ENCODE data around the gene SWAP70.
A peak's percentile ranks its signal among the peaks of the same experiment; 100 is the strongest.

Gene SWAP70

GRCh38 chr11:9651899-9652748 lies 11.8 kb upstream of the SWAP70 start:
- no peak for DNase-seq

- DNase-seq: no peak
Measured at GRCh38 chr11:9653871-9654270, 10.0 kb upstream of the SWAP70 start.

DNA sequence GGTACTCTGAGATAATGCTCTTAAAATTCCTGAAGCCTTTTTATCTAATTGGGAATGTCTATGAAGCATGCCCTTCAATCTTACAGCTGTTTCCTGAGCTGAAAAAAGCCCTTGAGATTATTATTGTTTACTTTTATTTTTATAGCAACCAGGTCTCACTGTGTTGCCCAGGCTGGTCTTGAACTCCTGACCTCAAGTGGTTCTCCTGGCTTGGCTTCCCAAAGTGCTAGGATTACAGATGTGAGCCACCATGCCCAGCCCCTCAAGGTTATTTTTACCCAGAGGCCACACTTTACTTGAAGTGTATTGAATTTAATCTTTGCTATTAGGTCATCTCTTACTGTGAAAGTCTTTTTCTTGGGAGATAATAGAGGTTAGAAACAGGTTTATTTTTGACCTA lies 7.0 kb upstream of the SWAP70 start:
- DNase-seq: no peak

DNA sequence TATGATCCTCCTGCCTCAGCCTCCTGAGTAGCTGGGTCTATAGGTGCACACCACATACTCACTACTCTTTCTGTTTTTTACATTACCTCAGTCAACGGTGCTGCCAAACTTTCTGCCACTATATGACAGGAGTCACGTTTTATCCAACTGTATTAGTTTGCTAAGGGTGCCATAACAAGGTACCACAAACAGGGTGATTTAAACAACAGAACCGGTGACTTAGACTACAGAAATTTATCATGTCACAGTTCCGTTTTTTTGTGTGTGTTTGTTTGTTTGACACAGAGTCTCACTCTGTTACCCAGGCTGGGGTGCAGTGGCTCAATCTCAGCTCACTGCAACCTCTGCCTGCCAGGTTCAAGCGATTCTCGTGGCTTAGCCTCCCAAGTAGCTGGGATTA lies 6.3 kb upstream of the SWAP70 start:
- DNase-seq: no peak

DNA sequence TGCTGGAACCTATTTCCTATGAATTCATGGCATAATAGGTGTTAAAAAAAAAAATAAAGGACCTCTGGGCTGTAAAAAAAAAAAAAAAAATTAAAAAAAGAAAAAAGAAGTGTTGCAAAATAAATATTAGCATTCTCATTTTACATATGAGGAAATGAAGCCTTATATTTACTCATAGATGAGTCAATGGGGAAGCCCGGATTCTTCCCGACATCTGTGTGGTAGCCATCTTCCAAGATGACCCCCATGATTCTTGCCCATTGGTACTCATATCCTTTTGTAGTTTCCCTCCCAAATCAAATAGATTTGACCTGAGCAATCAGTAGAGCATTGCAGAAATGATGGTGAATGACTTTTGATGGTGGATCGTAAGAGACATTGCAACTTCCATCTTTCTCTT lies 3.0 kb upstream of the SWAP70 start:
- no peak for DNase-seq

GRCh38 chr11:9662273-9662672 lies 1.6 kb upstream of the SWAP70 start:
- no peak for DNase-seq

DNA sequence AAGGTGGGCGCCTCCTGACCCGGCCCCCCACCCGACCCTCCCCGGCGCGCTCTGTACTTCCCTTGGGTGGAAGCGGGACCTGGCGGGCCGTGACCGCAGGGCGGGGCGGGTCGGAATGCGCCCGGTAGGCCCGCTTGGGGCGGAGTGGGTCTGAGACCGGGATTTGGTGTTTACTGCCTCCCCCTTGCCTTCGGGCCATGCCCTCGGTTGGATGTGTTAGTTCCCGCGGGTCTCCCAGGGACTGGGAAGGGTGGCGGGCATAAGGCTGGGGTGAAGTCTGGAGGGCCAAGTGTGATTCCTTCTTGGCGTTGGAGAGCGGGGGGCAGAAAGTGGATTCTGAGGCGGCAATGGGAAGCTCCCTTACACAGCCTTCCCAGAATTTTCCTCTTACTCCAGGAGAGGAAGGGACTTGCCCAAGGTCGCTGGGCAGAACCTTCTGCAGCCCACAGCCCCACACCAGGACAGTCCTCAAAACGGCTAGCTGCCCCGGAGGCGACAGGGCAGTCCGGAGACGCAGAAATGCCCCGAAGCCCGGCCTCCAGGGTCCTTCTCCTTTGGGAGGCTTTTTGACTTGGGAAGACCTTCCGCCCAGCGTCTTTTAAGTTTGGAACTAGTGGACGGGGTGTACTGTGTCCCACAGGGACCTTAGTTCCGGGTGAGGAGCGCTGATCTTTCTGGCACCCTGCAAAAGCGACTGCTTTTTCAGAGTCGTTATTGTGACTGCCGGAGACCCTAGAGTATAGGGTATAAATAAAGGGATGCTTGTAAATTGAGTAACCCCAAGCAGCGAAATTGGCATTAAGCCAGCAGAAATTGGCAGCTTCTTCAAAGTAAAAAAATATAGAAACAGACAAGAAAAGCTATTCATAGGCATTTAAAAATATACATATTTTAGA lies 647 bp downstream of the SWAP70 start:
- DNase-seq: peak; percentile 26

DNA sequence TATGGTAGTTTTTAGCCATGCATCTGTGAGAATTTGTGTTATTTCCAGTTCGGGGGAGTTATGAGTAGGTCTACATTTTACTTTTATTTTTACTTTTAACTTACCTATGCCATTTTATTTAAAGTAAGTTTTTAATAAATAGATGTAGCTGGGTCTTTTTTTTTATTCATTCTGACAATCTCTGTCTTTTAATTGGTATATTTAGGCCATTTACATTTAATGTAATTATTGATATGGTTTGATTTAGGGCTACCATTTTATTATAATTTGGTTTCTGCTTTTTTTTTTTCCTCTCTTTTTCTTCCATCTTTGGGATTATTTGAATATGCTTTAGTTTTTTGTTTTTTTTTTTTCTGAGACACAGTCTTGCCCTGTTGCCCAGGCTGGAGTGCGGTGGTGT lies 1.9 kb downstream of the SWAP70 start:
- no peak for DNase-seq

DNA sequence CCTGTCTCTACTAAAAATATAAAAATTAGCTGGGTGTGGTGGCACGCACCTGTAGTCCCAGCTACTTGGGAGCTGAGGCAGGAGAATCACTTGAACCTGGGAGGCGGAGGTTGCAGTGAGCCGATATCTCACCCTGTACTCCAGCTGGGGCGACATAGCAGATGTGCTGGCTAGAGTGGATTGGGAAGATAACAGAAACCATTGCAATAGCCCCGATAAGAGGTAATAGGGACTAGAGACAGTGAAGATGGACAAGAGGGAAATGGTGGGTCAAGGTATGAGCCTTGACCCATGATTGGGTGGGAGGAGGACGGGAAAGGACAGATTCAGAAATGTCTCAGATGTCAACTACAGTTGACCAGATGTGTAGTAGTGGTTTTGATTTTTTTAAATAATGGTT lies 6.1 kb downstream of the SWAP70 start:
- no peak for DNase-seq

DNA sequence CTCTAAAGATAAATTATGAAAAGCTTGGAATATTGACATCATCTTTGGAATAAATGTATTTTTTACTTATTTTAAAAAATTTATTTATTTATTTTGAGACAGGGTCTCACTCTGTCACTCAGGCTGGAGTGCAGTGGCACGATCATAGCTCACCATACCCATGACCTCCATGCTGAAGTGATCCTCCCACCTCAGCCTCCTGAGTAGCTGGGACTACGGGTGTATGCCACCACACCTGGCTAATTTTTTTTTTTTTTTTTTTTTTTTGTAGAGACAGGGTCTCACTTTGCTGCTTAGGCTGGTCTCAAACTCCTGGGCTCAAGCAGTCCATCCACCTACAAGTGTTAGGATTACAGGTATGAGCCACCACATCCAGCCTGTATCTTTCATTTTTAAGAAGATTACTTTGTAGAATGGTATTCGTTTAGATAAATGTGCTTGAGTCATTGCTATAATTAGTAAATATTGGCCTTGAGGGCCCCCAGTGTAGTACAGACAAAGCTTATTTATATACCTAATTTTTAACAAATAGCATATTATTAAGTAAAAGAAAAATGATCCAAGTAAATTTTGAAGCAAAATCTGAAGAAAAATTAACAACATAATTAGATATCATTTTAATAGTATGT lies 8.5 kb downstream of the SWAP70 start:
- DNase-seq: no peak

DNA sequence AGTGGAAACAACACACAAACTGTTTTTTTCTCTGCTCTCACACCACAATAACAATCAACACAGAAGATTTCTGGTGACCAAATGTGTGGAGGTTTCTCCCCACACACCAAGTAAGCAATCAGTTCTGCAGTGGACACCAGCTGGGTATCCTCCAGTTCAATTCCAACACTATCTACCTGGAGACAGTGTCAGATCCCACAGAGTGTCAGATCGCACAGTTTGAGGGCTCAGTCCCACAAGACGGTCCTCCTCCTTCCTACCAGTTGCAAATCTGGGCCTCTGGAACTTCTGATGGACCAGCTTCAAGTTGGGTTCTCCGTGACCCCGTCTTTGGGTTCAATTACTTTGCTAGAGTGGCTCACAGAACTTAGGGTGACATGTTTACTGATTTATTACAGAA lies 9.0 kb downstream of the SWAP70 start:
- DNase-seq: no peak

GRCh38 chr11:9675691-9676090 lies 11.8 kb downstream of the SWAP70 start:
- DNase-seq: no peak

GRCh38 chr11:9677951-9678350 lies 14.1 kb downstream of the SWAP70 start:
- no peak for DNase-seq

GRCh38 chr11:9678576-9678975 lies 14.7 kb downstream of the SWAP70 start:
- no peak for DNase-seq

- DNase-seq: no peak
Measured at GRCh38 chr11:9680028-9680427, 16.2 kb downstream of the SWAP70 start.

DNA sequence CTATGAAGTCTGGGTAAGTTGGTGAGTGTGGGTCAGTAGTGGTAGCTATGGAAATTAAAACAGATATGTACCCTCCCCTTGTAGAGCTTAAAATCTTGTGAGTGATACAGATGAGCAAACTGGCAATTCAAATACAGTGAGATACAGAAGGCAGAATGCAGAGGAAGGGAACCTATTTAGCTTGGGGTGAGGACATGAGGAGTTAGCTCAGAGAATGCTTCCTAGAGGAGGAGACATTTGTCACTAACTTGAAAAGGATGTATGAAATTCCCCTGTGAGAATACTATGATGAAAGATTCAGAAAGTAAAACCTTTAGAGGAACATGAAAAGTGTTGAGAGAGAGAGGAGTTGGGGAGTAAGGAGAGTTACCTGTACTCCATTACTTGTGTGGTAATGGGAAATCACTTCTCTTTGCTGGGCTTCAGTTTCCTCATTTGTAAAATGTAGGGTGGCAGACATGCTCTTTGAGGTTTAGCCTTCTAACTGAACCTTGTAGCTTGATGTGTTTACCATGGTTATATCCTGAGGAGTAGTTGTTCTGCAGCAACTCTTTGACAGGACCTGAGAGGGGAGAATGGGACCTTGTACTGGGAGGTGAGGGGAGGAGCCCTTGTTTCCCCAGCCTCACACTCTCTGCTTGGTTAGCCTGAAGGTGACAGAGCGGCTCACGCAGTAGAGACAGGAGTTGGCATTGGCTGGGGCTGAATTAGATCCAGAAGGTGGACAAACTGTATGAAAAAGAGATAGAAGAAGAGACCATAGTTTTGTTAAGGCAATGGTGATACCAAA lies 17.9 kb downstream of the SWAP70 start:
- DNase-seq: no peak

- no peak for DNase-seq
Measured at GRCh38 chr11:9687711-9688477, 24.0 kb downstream of the SWAP70 start.

- DNase-seq: no peak
Measured at GRCh38 chr11:9688716-9689511, 25.0 kb downstream of the SWAP70 start.

DNA sequence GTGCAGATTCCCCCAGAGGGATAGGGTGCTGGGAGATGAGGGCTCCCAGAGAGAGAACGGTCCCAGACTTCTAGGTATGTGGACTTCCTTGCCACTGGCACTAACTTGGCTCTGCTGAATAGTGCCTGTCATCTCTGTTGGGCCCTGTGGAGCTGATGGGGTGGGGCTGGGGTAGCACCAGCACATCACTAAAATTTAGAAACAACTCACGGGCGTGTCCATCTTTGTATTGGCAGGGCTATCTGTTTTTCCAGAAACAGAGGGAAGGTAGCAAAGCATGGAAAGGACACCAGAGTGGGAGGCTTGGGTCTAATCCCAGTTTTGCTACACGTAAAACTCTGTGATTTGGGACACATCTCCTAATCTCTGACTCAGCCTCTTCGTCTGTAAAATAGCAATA lies 25.8 kb downstream of the SWAP70 start:
- no peak for DNase-seq

- DNase-seq: no peak
Measured at GRCh38 chr11:9691865-9692264, 28.0 kb downstream of the SWAP70 start.

GRCh38 chr11:9692691-9693090 lies 28.8 kb downstream of the SWAP70 start:
- DNase-seq: no peak

Measured in stimulated activated CD4-positive, alpha-beta T cell treated with anti-CD3 and anti-CD28 coated beads, Interleukin-4, amount 100 ng/mL, for 1 hour (primary cell).